HG02973 (cell line): ENCODE measurements around the gene ZBED6.
"Not testable (repeated sequence)": the region's sequence is repeated elsewhere in the genome, so short reads cannot be mapped to it uniquely, and the experiment has no call there.

ENCODE experiments used
- ATAC-seq: cut with Tn5 transposase; IDR thresholded peaks from one replicate; pipeline ENCODE4 v1.9.1; 2021; ENCODE audit warnings: moderate library complexity; ENCODE audit not compliant: unreplicated experiment

The ZBED6 gene

GRCh38 chr1:203778789-203779188 lies 16.6 kb upstream of the ZBED6 start:
- ATAC-seq, result no peak

GRCh38 chr1:203781962-203782361 lies 13.5 kb upstream of the ZBED6 start:
- ATAC-seq, result no peak

- ATAC-seq, result no peak
These were observed 5.5 kb upstream of the ZBED6 start for GRCh38 chr1:203789966-203790365.

GRCh38 chr1:203791498-203791897 lies 3.9 kb upstream of the ZBED6 start:
- ATAC-seq, result no peak

- no peak for ATAC-seq
These were observed 2.9 kb upstream of the ZBED6 start for GRCh38 chr1:203792486-203792885.

- ATAC-seq, result not testable (repeated sequence)
These were observed 1.9 kb upstream of the ZBED6 start for GRCh38 chr1:203793561-203793960.

- ATAC-seq, result no peak
These were observed 521 bp upstream of the ZBED6 start for GRCh38 chr1:203794764-203795440.

- peak; percentile 22 for ATAC-seq
These were observed 798 bp downstream of the ZBED6 start for GRCh38 chr1:203796236-203796605.

GRCh38 chr1:203797216-203797615 lies 1.8 kb downstream of the ZBED6 start:
- ATAC-seq, result no peak

GRCh38 chr1:203797948-203798655 lies 2.7 kb downstream of the ZBED6 start:
- no peak for ATAC-seq

GRCh38 chr1:203799157-203799556 lies 3.7 kb downstream of the ZBED6 start:
- ATAC-seq, result no peak

- no peak for ATAC-seq
These were observed 4.5 kb downstream of the ZBED6 start for GRCh38 chr1:203799971-203800370.

- no peak for ATAC-seq
These were observed 10.3 kb downstream of the ZBED6 start for GRCh38 chr1:203805689-203806088.

GRCh38 chr1:203807196-203807595 lies 11.8 kb downstream of the ZBED6 start:
- no peak for ATAC-seq

- no peak for ATAC-seq
These were observed 18.3 kb downstream of the ZBED6 start for GRCh38 chr1:203813581-203814341.

GRCh38 chr1:203818399-203818798 lies 23.0 kb downstream of the ZBED6 start:
- ATAC-seq, result no peak

GRCh38 chr1:203823306-203823705 lies 27.9 kb downstream of the ZBED6 start:
- ATAC-seq, result no peak

- no peak for ATAC-seq
These were observed 30.8 kb downstream of the ZBED6 start for GRCh38 chr1:203826175-203826574.

GRCh38 chr1:203828002-203828401 lies 32.6 kb downstream of the ZBED6 start:
- ATAC-seq, result no peak

- no peak for ATAC-seq
These were observed 33.1 kb downstream of the ZBED6 start for GRCh38 chr1:203828503-203828902.

- ATAC-seq, result not testable (repeated sequence)
These were observed 33.8 kb downstream of the ZBED6 start for GRCh38 chr1:203829247-203829646.

- no peak for ATAC-seq
These were observed 40.1 kb downstream of the ZBED6 start for GRCh38 chr1:203835476-203835875.
